GM18498 (cell line): Measurements from ENCODE around the gene KIAA0040.
"Not testable (repeated sequence)": the region's sequence is repeated elsewhere in the genome, so short reads cannot be mapped to it uniquely, and the experiment has no call there.

Experiments
- ATAC-seq: cut with Tn5 transposase; IDR thresholded peaks from one replicate; pipeline ENCODE4 v1.9.1; 2021; ENCODE audit warnings: mild to moderate bottlenecking, moderate library complexity; ENCODE audit not compliant: unreplicated experiment

KIAA0040 gene

DNA sequence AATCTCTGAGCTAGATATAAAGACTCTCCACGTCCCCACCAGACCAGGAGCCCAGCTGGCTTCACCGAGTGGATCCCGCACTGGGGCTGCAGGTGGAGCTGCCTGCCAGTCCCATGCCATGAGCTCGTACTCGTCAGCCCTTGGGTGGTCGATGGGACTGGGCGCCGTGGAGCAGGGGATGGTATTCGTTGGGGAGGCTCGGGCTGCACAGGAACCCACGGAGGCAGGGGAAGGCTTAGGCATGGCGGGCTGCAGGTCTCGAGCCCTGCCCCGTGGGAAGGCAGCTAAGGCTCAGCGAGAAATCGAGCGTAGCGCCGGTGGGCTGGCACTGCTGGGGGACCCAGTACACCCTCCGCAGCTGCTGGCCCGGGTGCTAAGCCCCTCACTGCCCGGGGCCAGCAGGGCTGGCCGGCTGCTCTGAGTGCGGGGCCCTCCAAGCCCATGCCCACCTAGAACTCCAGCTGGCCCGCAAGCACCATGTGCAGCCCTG is 84.2 kb downstream of the KIAA0040 start:
- ATAC-seq: not testable (repeated sequence)
